Epithelial cell of esophagus (primary cell): ENCODE results near the gene MEGF9.
A peak's percentile ranks its signal among the peaks of the same experiment; 100 is the strongest.

ENCODE experiments used
- DNase-seq: peaks from one replicate; pipeline ENCODE4 v3.0.0; 2010; ENCODE audit warnings: low read depth
- H3K4me3 ChIP-seq: 2 replicates; pipeline ENCODE4 v1.5.1; 2011; ENCODE audit warnings: mild to moderate bottlenecking, low read length, control low read depth
- TF ChIP-seq, protein P1 (sequence below): IDR thresholded peaks from 2 replicates; pipeline ENCODE4 v1.5.1; 2011; ENCODE audit warnings: low read depth, mild to moderate bottlenecking, low read length, control low read depth, inconsistent platforms; ENCODE audit not compliant: insufficient read depth; ENCODE audit errors: missing control alignments

The MEGF9 gene

DNA sequence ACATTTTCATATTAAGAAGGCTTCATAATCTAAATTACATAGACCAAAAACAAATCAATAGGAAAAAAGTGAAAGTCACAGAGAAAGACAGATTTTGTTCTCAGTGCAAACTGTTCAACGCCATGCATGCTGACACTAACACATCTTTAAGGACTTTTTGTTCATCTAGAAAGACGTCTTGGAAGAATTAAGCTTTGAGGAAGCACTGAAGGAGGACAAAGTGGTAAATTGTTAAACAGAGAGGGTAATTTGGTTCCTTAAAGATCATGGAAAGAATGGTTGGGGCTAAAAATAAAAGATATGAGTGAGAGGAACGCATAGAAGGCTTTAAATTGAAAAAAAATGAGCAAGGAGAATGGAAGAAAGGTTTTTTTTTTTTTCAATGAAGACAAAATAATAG lies 9.1 kb downstream of the MEGF9 start:
- TF ChIP-seq, protein P1, sequence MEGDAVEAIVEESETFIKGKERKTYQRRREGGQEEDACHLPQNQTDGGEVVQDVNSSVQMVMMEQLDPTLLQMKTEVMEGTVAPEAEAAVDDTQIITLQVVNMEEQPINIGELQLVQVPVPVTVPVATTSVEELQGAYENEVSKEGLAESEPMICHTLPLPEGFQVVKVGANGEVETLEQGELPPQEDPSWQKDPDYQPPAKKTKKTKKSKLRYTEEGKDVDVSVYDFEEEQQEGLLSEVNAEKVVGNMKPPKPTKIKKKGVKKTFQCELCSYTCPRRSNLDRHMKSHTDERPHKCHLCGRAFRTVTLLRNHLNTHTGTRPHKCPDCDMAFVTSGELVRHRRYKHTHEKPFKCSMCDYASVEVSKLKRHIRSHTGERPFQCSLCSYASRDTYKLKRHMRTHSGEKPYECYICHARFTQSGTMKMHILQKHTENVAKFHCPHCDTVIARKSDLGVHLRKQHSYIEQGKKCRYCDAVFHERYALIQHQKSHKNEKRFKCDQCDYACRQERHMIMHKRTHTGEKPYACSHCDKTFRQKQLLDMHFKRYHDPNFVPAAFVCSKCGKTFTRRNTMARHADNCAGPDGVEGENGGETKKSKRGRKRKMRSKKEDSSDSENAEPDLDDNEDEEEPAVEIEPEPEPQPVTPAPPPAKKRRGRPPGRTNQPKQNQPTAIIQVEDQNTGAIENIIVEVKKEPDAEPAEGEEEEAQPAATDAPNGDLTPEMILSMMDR = no peak
- DNase-seq = no peak
- no peak overlapping the region for H3K4me3 ChIP-seq

DNA sequence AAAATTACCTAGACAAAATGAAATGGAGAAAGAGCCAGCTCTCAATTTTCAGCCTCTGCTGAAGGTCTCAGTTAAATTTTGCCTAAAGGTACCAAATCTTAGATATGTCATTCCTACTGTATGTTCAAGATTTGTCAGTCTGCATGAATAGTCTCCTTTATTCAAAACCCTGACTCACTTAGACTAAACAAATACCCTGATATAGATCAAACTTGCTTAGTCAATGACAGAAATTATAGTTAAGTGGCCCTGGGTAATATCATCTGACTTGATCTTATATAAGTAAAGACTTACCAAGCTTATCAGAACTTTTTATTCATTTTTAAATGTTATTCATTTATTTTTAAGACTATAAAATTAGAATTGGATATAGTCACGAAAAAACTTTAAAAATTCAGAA lies 12.2 kb downstream of the MEGF9 start:
- TF ChIP-seq, protein P1 = no peak
- peak; percentile 29 for DNase-seq
- H3K4me3 ChIP-seq = no peak overlapping the region

DNA sequence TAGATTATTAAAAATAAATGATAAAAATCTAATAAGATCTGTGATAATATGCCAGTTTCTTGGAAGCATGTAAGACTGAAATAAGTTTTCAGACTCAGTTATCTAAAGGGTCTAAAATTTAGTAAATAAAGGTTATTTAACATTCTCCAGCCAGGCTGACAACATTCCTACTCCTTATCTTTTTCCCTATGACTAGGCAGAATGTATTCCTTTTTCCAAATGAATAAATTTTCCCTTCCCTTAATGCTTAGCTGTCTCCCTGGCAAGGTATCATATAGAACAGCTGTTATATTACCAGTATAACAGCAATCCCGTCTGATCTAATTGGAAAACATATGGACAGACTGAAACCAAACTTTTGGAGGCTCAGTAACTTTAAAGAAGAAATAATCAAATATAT lies 13.0 kb downstream of the MEGF9 start:
- no peak for DNase-seq
- TF ChIP-seq, protein P1 = no peak
- H3K4me3 ChIP-seq = no peak overlapping the region

DNA sequence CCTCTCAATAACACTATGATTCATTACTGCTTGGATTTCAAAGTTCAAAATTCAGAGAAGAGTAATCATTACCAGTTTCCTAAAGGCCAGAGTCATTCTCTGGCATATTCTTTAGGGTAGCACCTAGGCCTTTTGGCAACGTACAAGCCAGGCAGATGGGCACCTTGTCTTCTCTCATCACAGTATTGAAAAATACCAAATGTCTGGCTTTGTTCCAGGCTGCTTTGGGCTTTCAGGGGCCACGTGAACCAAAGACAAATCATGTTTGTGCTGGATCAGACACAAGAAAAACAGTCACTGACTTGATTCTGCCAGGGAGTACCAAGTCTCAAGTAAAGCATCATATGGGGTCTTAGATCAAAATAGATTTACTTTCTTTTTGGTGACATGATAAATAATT lies 15.5 kb downstream of the MEGF9 start:
- no peak for DNase-seq
- no peak overlapping the region for H3K4me3 ChIP-seq
- TF ChIP-seq, protein P1 = no peak

DNA sequence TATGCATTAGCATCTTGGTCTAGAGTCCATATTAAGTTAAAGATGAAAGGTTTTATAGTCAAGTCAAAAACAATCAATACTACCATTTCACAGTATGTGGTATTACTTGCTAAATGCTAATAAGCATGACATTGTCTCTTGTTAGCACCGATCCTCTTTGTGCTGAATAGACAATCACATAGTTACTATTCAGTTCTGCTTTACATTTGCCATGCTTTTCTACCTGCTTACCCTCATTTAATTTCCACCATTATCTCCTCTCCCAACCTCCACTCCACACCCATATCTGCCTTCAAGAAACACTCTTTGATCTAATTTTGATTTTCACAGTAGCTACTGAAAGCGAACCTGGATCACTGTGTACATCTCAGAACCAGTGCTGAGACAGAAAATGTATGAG lies 16.8 kb downstream of the MEGF9 start:
- TF ChIP-seq, protein P1 = no peak
- no peak for DNase-seq
- no peak overlapping the region for H3K4me3 ChIP-seq

DNA sequence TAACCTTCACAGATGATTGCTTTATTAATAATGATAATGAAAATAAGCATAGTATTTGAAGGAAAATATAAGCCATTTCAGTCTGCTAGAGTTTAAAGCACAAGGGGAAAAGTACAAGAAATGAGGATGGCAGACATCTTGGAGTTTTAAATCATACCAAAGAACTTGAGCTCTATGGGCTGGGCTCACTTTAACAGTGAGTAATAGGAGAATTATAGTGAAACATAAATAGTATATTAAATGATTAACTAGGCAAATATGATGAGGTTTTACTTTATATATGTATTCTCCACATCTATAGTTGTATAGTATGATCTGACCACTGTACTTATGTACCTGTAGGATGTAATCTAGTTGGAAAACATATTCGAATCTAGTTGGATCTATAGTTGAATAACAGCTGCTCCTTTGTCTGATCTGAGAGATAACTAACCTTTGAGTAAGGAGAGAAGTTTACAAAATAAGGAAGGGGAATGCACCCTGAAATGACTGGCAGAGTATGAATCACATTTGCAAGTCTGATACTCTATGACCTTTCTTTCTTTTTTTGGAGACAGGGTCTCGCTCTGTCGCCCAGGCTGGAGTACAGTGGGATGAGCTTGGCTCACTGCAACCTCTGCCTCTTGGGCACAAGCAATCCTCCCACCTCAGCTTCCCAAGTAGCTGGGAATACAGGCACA lies 17.6 kb downstream of the MEGF9 start:
- peak; percentile 40 for DNase-seq
- TF ChIP-seq, protein P1 = no peak
- H3K4me3 ChIP-seq = no peak overlapping the region

DNA sequence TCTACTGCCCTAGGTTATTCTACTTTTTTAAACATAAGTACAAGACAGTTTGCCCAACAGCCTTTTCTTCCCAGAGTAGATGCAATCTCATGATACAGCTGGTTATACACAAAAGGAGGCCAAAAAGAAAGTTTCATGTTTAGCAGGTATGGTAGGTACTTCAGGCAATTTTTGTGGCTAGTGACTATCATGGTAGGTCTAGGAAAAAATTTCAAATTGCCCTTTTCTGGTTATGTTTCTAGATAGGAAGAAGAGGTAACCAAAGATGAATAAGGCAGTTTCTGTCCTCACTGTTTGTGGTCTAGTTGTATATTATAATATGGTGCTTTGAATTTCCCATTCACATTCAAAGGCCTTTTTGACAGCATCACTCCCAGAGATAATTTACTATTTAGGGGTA lies 19.7 kb downstream of the MEGF9 start:
- no peak overlapping the region for H3K4me3 ChIP-seq
- DNase-seq = no peak
- TF ChIP-seq, protein P1 = no peak
